Thyroid gland (tissue), 4 donors: ENCODE results near the gene KRT17. TPM values are rescaled to one million over a fixed set of nuclear protein-coding genes. Genes with fewer than 3 reads are reported as not detected.
"Not testable (repeated sequence)": the region's sequence is repeated elsewhere in the genome, so short reads cannot be mapped to it uniquely, and the experiment has no call there.

Experiments used
- DNase-seq, 2 donors: peaks; one replicate each; pipeline ENCODE4 v3.0.0-alpha.2; 2019
- H3K27ac ChIP-seq, 3 donors: fragments of 200-600 bp; sonication (generic); 1 replicate in 2 of 3; 2 replicates in 1 of 3; pipeline ENCODE4 v1.5.1; 2016 to 2019; ENCODE audit warnings: mild to moderate bottlenecking in 1 of 3, moderate library complexity in 1 of 3
- H3K27me3 ChIP-seq: fragments of 200-600 bp; sonication (generic); one replicate; pipeline ENCODE4 v1.5.1; 2019
- H3K36me3 ChIP-seq, 2 donors: fragments of 200-600 bp; sonication (generic); one replicate each; pipeline ENCODE4 v1.5.1; 2016 to 2019
- H3K4me1 ChIP-seq, 2 donors: fragments of 200-600 bp; sonication (generic); one replicate each; pipeline ENCODE4 v1.5.1; 2017 to 2019
- H3K4me3 ChIP-seq, 3 donors: fragments of 200-600 bp; sonication (generic); replicated peaks in 1 of 3; 1 replicate in 2 of 3; 2 replicates in 1 of 3; pipeline ENCODE4 v1.5.1; 2016; ENCODE audit warnings: mild to moderate bottlenecking in 1 of 3
- H3K9me3 ChIP-seq: fragments of 200-600 bp; sonication (generic); one replicate; pipeline ENCODE4 v1.5.1; 2017
- CTCF ChIP-seq, 6 experiments: fragments of 200-600 bp in 3 of 6; fragments of 450-650 bp in 3 of 6; sonication (generic) in 3 of 6; IDR thresholded peaks; one replicate each; pipeline ENCODE4 v1.5.1; 2016 to 2019; ENCODE audit warnings: antibody characterized with exemption in 6 of 6, mild to moderate bottlenecking in 2 of 6, inconsistent platforms in 1 of 6, moderate library complexity in 1 of 6
- POLR2A ChIP-seq, 2 donors: fragments of 450-650 bp; IDR thresholded peaks; one replicate each; pipeline ENCODE4 v1.6.1; 2017; ENCODE audit warnings: antibody characterized with exemption in 2 of 2, mild to moderate bottlenecking in 2 of 2, moderate library complexity in 1 of 2
- WGBS, 2 donors: methylation state at CpG; one replicate each; pipeline ENCODE4 v1.1.5; 2017; 5-methylcytosine and 5-hydroxymethylcytosine counted together
- intact Hi-C: fragments of 100-400 bp; cut with DNase I; formaldehyde crosslinking; loops from one replicate; pipeline ENCODE4 v1.15.1; 2023
- total RNA-seq, 4 donors: library from RNA; depleted of rRNA; stranded (reverse); fragments of >200 nt; gene quantifications; one replicate each; pipeline ENCODE4 v1.2.3, GENCODE V29; 2016

Gene KRT17
- total RNA-seq, 4 donors from 2014 or later = 0.56 TPM; not detected in 3

- intact Hi-C loops = no loop called here
- no peak overlapping the region for H3K27ac ChIP-seq
- H3K27me3 ChIP-seq = no peaks in the 10 kb centered on the region
- no peaks in the 10 kb centered on the region for H3K4me1 ChIP-seq
- H3K4me3 ChIP-seq = no peak overlapping the region
- H3K9me3 ChIP-seq = no peaks in the 10 kb centered on the region
- DNase-seq = no peak
- H3K36me3 ChIP-seq = no peaks in the 10 kb centered on the region
- TF ChIP-seq POLR2A (IDR thresholded peaks at IDR 0.05) = no peak
- no peak for TF ChIP-seq CTCF (IDR thresholded peaks at IDR 0.05)
- WGBS, 2 donors = 83 to 86% methylated on average over 17 of the region's 20 CpGs
Measured at GRCh38 chr17:41619036-41619926, 5.1 kb downstream of the KRT17 start.

GRCh38 chr17:41618341-41619035 is 5.9 kb downstream of the KRT17 start:
- no peak overlapping the region for H3K4me3 ChIP-seq
- TF ChIP-seq POLR2A (IDR thresholded peaks at IDR 0.05) (no peak), CTCF (IDR thresholded peaks at IDR 0.05) (no peak)
- DNase-seq = no peak

GRCh38 chr17:41617698-41618097 is 6.7 kb downstream of the KRT17 start:
- TF ChIP-seq POLR2A (IDR thresholded peaks at IDR 0.05) = no peak
- TF ChIP-seq CTCF (IDR thresholded peaks at IDR 0.05) = no peak
- Histone ChIP-seq H3K36me3 (no peaks in the 10 kb centered on the region), H3K4me3 (no peak overlapping the region), H3K4me1 (no peaks in the 10 kb centered on the region), H3K9me3 (no peaks in the 10 kb centered on the region), H3K27ac (no peak overlapping the region), H3K27me3 (no peaks in the 10 kb centered on the region)
- intact Hi-C loops = no loop called here
- no peak for DNase-seq
- 66 to 73% methylated on average over 5 to 11 of the region's 11 CpGs for WGBS, 2 donors

More at GRCh38 chr17:41618341-41619035, 5.9 kb downstream of the KRT17 start:
- Histone ChIP-seq H3K27ac (no peak overlapping the region), H3K9me3 (no peaks in the 10 kb centered on the region), H3K36me3 (no peaks in the 10 kb centered on the region), H3K27me3 (no peaks in the 10 kb centered on the region), H3K4me1 (no peaks in the 10 kb centered on the region)
- WGBS, 2 donors = 82% methylated on average over 7 to 11 of the region's 13 CpGs
- intact Hi-C loops = no loop called here

GRCh38 chr17:41617136-41617535 is 7.2 kb downstream of the KRT17 start:
- Histone ChIP-seq H3K9me3 (no peaks in the 10 kb centered on the region), H3K36me3 (no peaks in the 10 kb centered on the region), H3K4me3 (no peak overlapping the region), H3K27me3 (no peaks in the 10 kb centered on the region), H3K27ac (no peak overlapping the region), H3K4me1 (no peaks in the 10 kb centered on the region)
- intact Hi-C loops = no loop called here
- no peak for DNase-seq
- TF ChIP-seq CTCF (IDR thresholded peaks at IDR 0.05) (no peak), POLR2A (IDR thresholded peaks at IDR 0.05) (no peak)
- 93 to 100% methylated on average over 2 to 3 of the region's 3 CpGs for WGBS, 2 donors

- intact Hi-C loops, H3K27ac ChIP-seq, H3K4me3 ChIP-seq, DNase-seq, H3K4me1 ChIP-seq, H3K27me3 ChIP-seq, H3K36me3 ChIP-seq, H3K9me3 ChIP-seq: not testable (repeated sequence)
- WGBS, 2 donors = 79 to 88% methylated on average over 3 to 4 of the region's 4 CpGs
Measured at GRCh38 chr17:41616486-41616885, 7.9 kb downstream of the KRT17 start.
